GM23338 (cell line): ENCODE data around the gene CACNA1S. TPM values are rescaled to one million over a fixed set of nuclear protein-coding genes. Genes with fewer than 3 reads are reported as not detected.

Experiments
- ATAC-seq: fragments of 200-7000 bp; cut with Tn5 transposase; 3 replicates; pipeline ENCODE4 v1.9.1; 2020
- DNase-seq: peaks from one replicate; pipeline ENCODE4 v3.0.0-alpha.2; 2015; ENCODE audit warnings: low spot score
- H2AFZ ChIP-seq: fragments of 200-600 bp; sonication (generic); 2 replicates; pipeline ENCODE4 v1.8.0; 2016; ENCODE audit warnings: antibody characterized with exemption, mild to moderate bottlenecking, moderate library complexity
- H3F3A ChIP-seq: fragments of 200-600 bp; sonication (generic); replicated peaks from 2 replicates; pipeline ENCODE4 v1.8.0; 2017; ENCODE audit warnings: antibody characterized with exemption, mixed run types, low read depth
- H3K27ac ChIP-seq: fragments of 200-600 bp; sonication (generic); 2 replicates; pipeline ENCODE4 v1.6.1; 2016; ENCODE audit warnings: low read depth
- H3K27me3 ChIP-seq: fragments of 200-600 bp; sonication (generic); 2 replicates; pipeline ENCODE4 v1.8.0; 2016; ENCODE audit warnings: mild to moderate bottlenecking, mixed run types, moderate library complexity; ENCODE audit not compliant: insufficient read depth
- H3K36me3 ChIP-seq: fragments of 200-600 bp; sonication (generic); 2 replicates; pipeline ENCODE4 v1.8.0; 2016; ENCODE audit warnings: mild to moderate bottlenecking; ENCODE audit not compliant: insufficient read depth
- H3K4me1 ChIP-seq: fragments of 200-600 bp; sonication (generic); 2 replicates; pipeline ENCODE4 v1.8.0; 2016; ENCODE audit warnings: mild to moderate bottlenecking, moderate library complexity; ENCODE audit not compliant: insufficient read depth
- H3K4me2 ChIP-seq: fragments of 200-600 bp; sonication (generic); 2 replicates; pipeline ENCODE4 v1.7.1; 2017; ENCODE audit warnings: mixed run types
- H3K4me3 ChIP-seq: fragments of 200-600 bp; sonication (generic); 2 replicates; pipeline ENCODE4 v1.6.1; 2016; ENCODE audit warnings: mixed run types
- H3K79me2 ChIP-seq: fragments of 200-600 bp; sonication (generic); replicated peaks from 2 replicates; pipeline ENCODE4 v1.8.0; 2017; ENCODE audit warnings: mild to moderate bottlenecking; ENCODE audit not compliant: insufficient read depth
- H3K9me2 ChIP-seq: fragments of 200-600 bp; sonication (generic); 2 replicates; pipeline ENCODE4 v1.8.0; 2017; ENCODE audit not compliant: insufficient read depth
- H4K20me1 ChIP-seq: fragments of 200-600 bp; sonication (generic); replicated peaks from 2 replicates; pipeline ENCODE4 v1.8.0; 2017; ENCODE audit warnings: mild to moderate bottlenecking; ENCODE audit not compliant: insufficient read depth
- H3K27ac Mint-ChIP-seq: 2 replicates; pipeline ENCODE4 v1.8.0; 2020; ENCODE audit warnings: inconsistent platforms, mild to moderate bottlenecking, moderate library complexity, mixed read lengths
- H3K27me3 Mint-ChIP-seq: 3 replicates; pipeline ENCODE4 v1.8.0; 2022; ENCODE audit warnings: low read depth, mild to moderate bottlenecking, moderate library complexity, mixed read lengths, inconsistent platforms; ENCODE audit not compliant: insufficient read depth, poor library complexity
- H3K36me3 Mint-ChIP-seq: 3 replicates; pipeline ENCODE4 v1.8.0; 2021; ENCODE audit warnings: low read depth, mild to moderate bottlenecking, inconsistent platforms, moderate library complexity, mixed read lengths
- H3K4me1 Mint-ChIP-seq: 3 replicates; pipeline ENCODE4 v1.8.0; 2020; ENCODE audit warnings: mild to moderate bottlenecking, inconsistent platforms, mixed read lengths
- H3K4me3 Mint-ChIP-seq: 3 replicates; pipeline ENCODE4 v1.8.0; 2021; ENCODE audit warnings: moderate library complexity, mild to moderate bottlenecking, inconsistent platforms, mixed read lengths
- H3K9me3 Mint-ChIP-seq: 3 replicates; pipeline ENCODE4 v1.8.0; 2020; ENCODE audit warnings: moderate library complexity, mild to moderate bottlenecking, inconsistent platforms, mixed read lengths
- ETS1 ChIP-seq: IDR thresholded peaks from 2 replicates; pipeline ENCODE4 v1.6.1; 2016; ENCODE audit warnings: antibody characterized with exemption
- EZH2 ChIP-seq: fragments of 200-600 bp; sonication (generic); IDR thresholded peaks from one replicate; pipeline ENCODE4 v1.8.0; 2017; ENCODE audit warnings: antibody characterized with exemption, mild to moderate bottlenecking, low read depth; ENCODE audit not compliant: unreplicated experiment
- EZH2phosphoT487 ChIP-seq: fragments of 200-600 bp; sonication (generic); IDR thresholded peaks from one replicate; pipeline ENCODE4 v1.8.1; 2018; ENCODE audit warnings: antibody characterized with exemption; ENCODE audit not compliant: unreplicated experiment
- NANOG ChIP-seq: IDR thresholded peaks from 2 replicates; pipeline ENCODE4 v1.6.1; 2016; ENCODE audit warnings: antibody characterized with exemption, borderline replicate concordance
- POLR2AphosphoS5 ChIP-seq: IDR thresholded peaks from 2 replicates; pipeline ENCODE4 v1.6.1; 2016; ENCODE audit warnings: antibody characterized with exemption, low read depth
- REST ChIP-seq: IDR thresholded peaks from one replicate; pipeline ENCODE4 v1.6.1; 2018; ENCODE audit warnings: antibody characterized with exemption; ENCODE audit not compliant: unreplicated experiment
- ZNF114 ChIP-seq: fragments of 250-450 bp; sonication (Bioruptor Pico); IDR thresholded peaks from 2 replicates; pipeline ENCODE4 v1.5.0; 2020; ENCODE audit warnings: mild to moderate bottlenecking, moderate library complexity
- ZNF462 ChIP-seq: fragments of 250-450 bp; sonication (Bioruptor Pico); IDR thresholded peaks from 2 replicates; pipeline ENCODE4 v1.5.0; 2020; ENCODE audit warnings: mild to moderate bottlenecking, moderate library complexity
- polyA plus RNA-seq: library from polyadenylated mRNA; unstranded; fragments of >200 nt; fragmentation: Nextera tagmentation; extraction: Ambion mirVana; gene quantifications from 2 replicates; pipeline ENCODE4 v1.2.1, GENCODE V29; 2016
- total RNA-seq: library from RNA; depleted of rRNA; stranded (reverse); fragments of >200 nt; shearing (Covaris generic); gene quantifications from 2 replicates; pipeline ENCODE4 v1.2.3, GENCODE V29; 2014
- TF ChIP-seq, protein P1 (sequence below), 2 experiments: fragments of 200-600 bp in 1 of 2; sonication (generic) in 1 of 2; conservative IDR thresholded peaks; 2 replicates each; pipeline versions ENCODE4 v1.5.1 to v1.6.1; 2016 to 2017; ENCODE audit warnings: antibody characterized with exemption in 2 of 2, low read depth in 2 of 2, mild to moderate bottlenecking in 2 of 2, moderate library complexity in 1 of 2

Gene CACNA1S
- total and polyA plus RNA-seq, 2 experiments from 2014 or later, result 0.03 TPM; not detected in 1

- Histone ChIP-seq H4K20me1 (no peaks in the 10 kb centered on the region), H3K36me3 (no peaks in the 10 kb centered on the region; the same call in 1 of the 2 replicates), H3K27me3 (no peaks in the 10 kb centered on the region), H3K27ac (no peak overlapping the region), H3F3A (no peaks in the 10 kb centered on the region), H3K9me2 (no peaks in the 10 kb centered on the region), H2AFZ (no peak overlapping the region), H3K79me2 (no peaks in the 10 kb centered on the region), H3K4me1 (peaks cover 8% of the 10 kb centered on the region; the same call in 1 of the 2 replicates), H3K4me3 (no peak overlapping the region), H3K4me2 (no peak overlapping the region)
- no peaks in the 10 kb centered on the region; the same call in 2 of the 3 replicates for H3K9me3 Mint-ChIP-seq
- H3K27me3 Mint-ChIP-seq, result peaks cover 21% of the 10 kb centered on the region
- DNase-seq (no peak), ATAC-seq (no peak)
- H3K27ac Mint-ChIP-seq, result no peak overlapping the region
- peaks cover 30% of the 10 kb centered on the region for H3K36me3 Mint-ChIP-seq
- no peak overlapping the region for H3K4me3 Mint-ChIP-seq
- no peak for TF ChIP-seq ETS1
- peaks cover 11% of the 10 kb centered on the region for H3K4me1 Mint-ChIP-seq
These were observed 19.2 kb upstream of the CACNA1S start for GRCh38 chr1:201131398-201131797.

DNA sequence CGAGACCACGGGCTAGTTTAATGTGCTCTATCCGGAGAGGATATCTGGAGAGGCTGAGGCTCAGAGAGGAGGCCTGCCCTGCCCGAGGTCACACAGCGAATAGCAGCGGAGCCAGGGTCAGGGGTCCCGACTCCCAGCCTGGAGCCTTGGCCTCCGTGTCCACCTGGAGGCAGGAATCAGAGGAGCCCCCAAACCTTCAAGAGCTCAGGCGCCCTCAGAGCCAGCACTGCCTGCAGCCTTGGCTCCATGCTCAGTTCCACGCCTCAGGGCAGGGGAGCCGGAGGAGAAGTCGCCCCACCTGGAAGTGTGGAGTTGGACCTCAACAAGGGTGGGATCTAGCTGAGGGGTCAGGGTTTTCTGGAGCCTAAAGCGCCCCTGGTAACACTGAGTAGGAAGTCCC is 16.7 kb upstream of the CACNA1S start:
- H3K4me3 Mint-ChIP-seq, result no peak overlapping the region
- H3K27me3 ChIP-seq, result no peaks in the 10 kb centered on the region
- H4K20me1 ChIP-seq, result no peaks in the 10 kb centered on the region
- H3F3A ChIP-seq, result no peaks in the 10 kb centered on the region
- no peak for ATAC-seq
- H3K79me2 ChIP-seq, result no peaks in the 10 kb centered on the region
- H3K4me2 ChIP-seq, result no peak overlapping the region
- H3K27ac ChIP-seq, result no peak overlapping the region
- no peaks in the 10 kb centered on the region for H3K36me3 ChIP-seq
- peaks cover 24% of the 10 kb centered on the region for H3K27me3 Mint-ChIP-seq
- no peaks in the 10 kb centered on the region; the same call in 2 of the 3 replicates for H3K9me3 Mint-ChIP-seq
- no peak overlapping the region for H3K27ac Mint-ChIP-seq
- peaks cover 11% of the 10 kb centered on the region for H3K36me3 Mint-ChIP-seq
- no peak overlapping the region for H2AFZ ChIP-seq
- no peak overlapping the region for H3K4me3 ChIP-seq
- no peak for DNase-seq
- H3K4me1 ChIP-seq, result peaks cover 8% of the 10 kb centered on the region; the same call in 1 of the 2 replicates
- H3K9me2 ChIP-seq, result no peaks in the 10 kb centered on the region
- peaks cover 11% of the 10 kb centered on the region for H3K4me1 Mint-ChIP-seq
- no peak for TF ChIP-seq EZH2
- TF ChIP-seq EZH2phosphoT487, result no peak
- no peak for TF ChIP-seq ZNF462 (CRISPR knock-in tag)
- TF ChIP-seq POLR2AphosphoS5, result no peak
- no peak for TF ChIP-seq NANOG
- TF ChIP-seq, protein P1, sequence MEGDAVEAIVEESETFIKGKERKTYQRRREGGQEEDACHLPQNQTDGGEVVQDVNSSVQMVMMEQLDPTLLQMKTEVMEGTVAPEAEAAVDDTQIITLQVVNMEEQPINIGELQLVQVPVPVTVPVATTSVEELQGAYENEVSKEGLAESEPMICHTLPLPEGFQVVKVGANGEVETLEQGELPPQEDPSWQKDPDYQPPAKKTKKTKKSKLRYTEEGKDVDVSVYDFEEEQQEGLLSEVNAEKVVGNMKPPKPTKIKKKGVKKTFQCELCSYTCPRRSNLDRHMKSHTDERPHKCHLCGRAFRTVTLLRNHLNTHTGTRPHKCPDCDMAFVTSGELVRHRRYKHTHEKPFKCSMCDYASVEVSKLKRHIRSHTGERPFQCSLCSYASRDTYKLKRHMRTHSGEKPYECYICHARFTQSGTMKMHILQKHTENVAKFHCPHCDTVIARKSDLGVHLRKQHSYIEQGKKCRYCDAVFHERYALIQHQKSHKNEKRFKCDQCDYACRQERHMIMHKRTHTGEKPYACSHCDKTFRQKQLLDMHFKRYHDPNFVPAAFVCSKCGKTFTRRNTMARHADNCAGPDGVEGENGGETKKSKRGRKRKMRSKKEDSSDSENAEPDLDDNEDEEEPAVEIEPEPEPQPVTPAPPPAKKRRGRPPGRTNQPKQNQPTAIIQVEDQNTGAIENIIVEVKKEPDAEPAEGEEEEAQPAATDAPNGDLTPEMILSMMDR (conservative IDR thresholded peaks at IDR 0.05; ENCODE audit: low read depth in 2 of 2), result no peak
- no peak for TF ChIP-seq ZNF114
- no peak for TF ChIP-seq REST
